ENCODE measurements around the gene FEM1B. TPM values are rescaled to one million over a fixed set of nuclear protein-coding genes. Genes with fewer than 3 reads are reported as not detected.
A peak's percentile ranks its signal among the peaks of the same experiment; 100 is the strongest.

The FEM1B gene
- total RNA-seq, 5 donors from 2014 or later (not counting 1 experiment from before 2014, with no cell fraction given) = 36.9 to 75.8 (median 55.3) TPM

- H3K4me1 ChIP-seq (ENCODE audit: control insufficient read depth in 1 of 2, extremely low read depth in 1 of 2, insufficient read depth in 2 of 2, low read length in 2 of 2) = peaks cover 0 to 4% of the 10 kb centered on the region in 2 experiments
- H3K36me3 ChIP-seq (ENCODE audit: control insufficient read depth in 2 of 2, extremely low read depth in 1 of 2, insufficient read depth in 1 of 2, low read length in 1 of 2) = no peaks in the 10 kb centered on the region
- H3K27me3 ChIP-seq (replicated peaks in 1 of 2; ENCODE audit: control insufficient read depth in 2 of 2, extremely low read depth in 1 of 2, insufficient read depth in 2 of 2, low read length in 1 of 2) = peaks cover 0 to 29% of the 10 kb centered on the region in 2 experiments
- no peak overlapping the region for H3K27ac Mint-ChIP-seq
- ChIA-PET POLR2A (no interaction called here), CTCF (interaction anchor here in 1 of 2 donors (0.7 kb wide), 1 partner anchor 15 kb away, joined by 3 read pairs; no protein-coding TSS in a partner anchor)
- peaks cover 2 to 8% (median 3%) of the 10 kb centered on the region in 3 donors for H3K4me1 Mint-ChIP-seq
- ATAC-seq (replicated peaks in 1 of 4) (no peak), DNase-seq (no peak)
- H3K9me3 Mint-ChIP-seq = no peaks in the 10 kb centered on the region
- no CpG with 5 or more reads among the region's 4 CpGs for WGBS (ENCODE audit: insufficient coverage)
- H3K4me3 Mint-ChIP-seq = no peak overlapping the region
- peaks cover 4 to 7% of the 10 kb centered on the region in 2 donors for H3K27me3 Mint-ChIP-seq
- no peak overlapping the region for H3K27ac ChIP-seq (ENCODE audit: low read length)
- H3K9me3 ChIP-seq = no peaks in the 10 kb centered on the region
- H3K36me3 Mint-ChIP-seq = no peaks in the 10 kb centered on the region
- H3K4me3 ChIP-seq (ENCODE audit: control insufficient read depth in 1 of 2, extremely low read depth in 1 of 2, low read length in 1 of 2) = no peak overlapping the region
Observed at GRCh38 chr15:68235022-68235421, 42.5 kb upstream of the FEM1B start.

GRCh38 chr15:68239025-68239424, 38.5 kb upstream of the FEM1B start:
- H3K9me3 ChIP-seq = no peaks in the 10 kb centered on the region
- ATAC-seq (replicated peaks in 1 of 4) (no peak), DNase-seq (no peak)
- no peaks in the 10 kb centered on the region for H3K4me1 ChIP-seq (ENCODE audit: control insufficient read depth in 1 of 2, extremely low read depth in 1 of 2, insufficient read depth in 2 of 2, low read length in 2 of 2)
- ChIA-PET POLR2A (no interaction called here), CTCF (no interaction called here)
- Mint-ChIP-seq H3K9me3 (peaks cover 3 to 17% (median 11%) of the 10 kb centered on the region in 3 donors), H3K27me3 (peaks cover 0 to 2% of the 10 kb centered on the region in 2 donors), H3K36me3 (no peaks in the 10 kb centered on the region), H3K4me3 (no peak overlapping the region), H3K27ac (no peak overlapping the region), H3K4me1 (no peaks in the 10 kb centered on the region)
- H3K27me3 ChIP-seq (replicated peaks in 1 of 2; ENCODE audit: control insufficient read depth in 2 of 2, extremely low read depth in 1 of 2, insufficient read depth in 2 of 2, low read length in 1 of 2) = peaks cover 0 to 9% of the 10 kb centered on the region in 2 experiments
- no peak overlapping the region for H3K27ac ChIP-seq (ENCODE audit: low read length)
- H3K36me3 ChIP-seq (ENCODE audit: control insufficient read depth in 2 of 2, extremely low read depth in 1 of 2, insufficient read depth in 1 of 2, low read length in 1 of 2) = no peaks in the 10 kb centered on the region
- H3K4me3 ChIP-seq (ENCODE audit: control insufficient read depth in 1 of 2, extremely low read depth in 1 of 2, low read length in 1 of 2) = no peak overlapping the region

GRCh38 chr15:68241088-68241935, 36.2 kb upstream of the FEM1B start:
- ATAC-seq (replicated peaks in 1 of 4) = no peak
- peaks cover 6% of the 10 kb centered on the region for H3K36me3 Mint-ChIP-seq
- H3K27me3 Mint-ChIP-seq = peaks cover 0 to 6% of the 10 kb centered on the region in 2 donors
- Histone ChIP-seq H3K27ac (ENCODE audit: low read length) (no peak overlapping the region), H3K9me3 (no peaks in the 10 kb centered on the region), H3K4me1 (ENCODE audit: control insufficient read depth in 1 of 2, extremely low read depth in 1 of 2, insufficient read depth in 2 of 2, low read length in 2 of 2) (no peaks in the 10 kb centered on the region), H3K36me3 (ENCODE audit: control insufficient read depth in 2 of 2, extremely low read depth in 1 of 2, insufficient read depth in 1 of 2, low read length in 1 of 2) (no peaks in the 10 kb centered on the region), H3K27me3 (replicated peaks in 1 of 2; ENCODE audit: control insufficient read depth in 2 of 2, extremely low read depth in 1 of 2, insufficient read depth in 2 of 2, low read length in 1 of 2) (no peaks in the 10 kb centered on the region), H3K4me3 (ENCODE audit: control insufficient read depth in 1 of 2, extremely low read depth in 1 of 2, low read length in 1 of 2) (no peak overlapping the region)
- WGBS (ENCODE audit: insufficient coverage) = 73% methylated on average over 3 of the region's 5 CpGs
- H3K4me3 Mint-ChIP-seq = no peak overlapping the region
- H3K4me1 Mint-ChIP-seq = no peaks in the 10 kb centered on the region
- DNase-seq = no peak
- POLR2A ChIA-PET = no interaction called here
- no peak overlapping the region for H3K27ac Mint-ChIP-seq
- CTCF ChIA-PET = interaction anchor here in 1 of 2 donors (0.6 kb wide), 1 partner anchor 9 kb away, joined by 3 read pairs; no protein-coding TSS in a partner anchor
- H3K9me3 Mint-ChIP-seq = peaks cover 11 to 26% (median 11%) of the 10 kb centered on the region in 3 donors

GRCh38 chr15:68244235-68244634, 33.3 kb upstream of the FEM1B start:
- ATAC-seq (replicated peaks in 1 of 4) (no peak), DNase-seq (no peak)
- Histone ChIP-seq H3K4me1 (ENCODE audit: control insufficient read depth in 1 of 2, extremely low read depth in 1 of 2, insufficient read depth in 2 of 2, low read length in 2 of 2) (no peaks in the 10 kb centered on the region), H3K4me3 (ENCODE audit: control insufficient read depth in 1 of 2, extremely low read depth in 1 of 2, low read length in 1 of 2) (no peak overlapping the region), H3K9me3 (no peaks in the 10 kb centered on the region), H3K27ac (ENCODE audit: low read length) (no peak overlapping the region), H3K36me3 (ENCODE audit: control insufficient read depth in 2 of 2, extremely low read depth in 1 of 2, insufficient read depth in 1 of 2, low read length in 1 of 2) (no peaks in the 10 kb centered on the region), H3K27me3 (replicated peaks in 1 of 2; ENCODE audit: control insufficient read depth in 2 of 2, extremely low read depth in 1 of 2, insufficient read depth in 2 of 2, low read length in 1 of 2) (no peaks in the 10 kb centered on the region)
- Mint-ChIP-seq H3K4me3 (no peak overlapping the region), H3K36me3 (peaks cover 6% of the 10 kb centered on the region), H3K4me1 (no peaks in the 10 kb centered on the region), H3K9me3 (peaks cover 11 to 26% (median 11%) of the 10 kb centered on the region in 3 donors), H3K27ac (no peak overlapping the region), H3K27me3 (peaks cover 10 to 14% of the 10 kb centered on the region in 2 donors)
- ChIA-PET CTCF (interaction anchor here in 1 of 2 donors (0.6 kb wide), 2 partner anchors 191 to 786 kb away, joined by 3 to 5 read pairs; no protein-coding TSS in a partner anchor), POLR2A (no interaction called here)
- no CpG with 5 or more reads among the region's 1 CpG for WGBS (ENCODE audit: insufficient coverage)

GRCh38 chr15:68249058-68249713, 28.4 kb upstream of the FEM1B start:
- Histone ChIP-seq H3K9me3 (no peaks in the 10 kb centered on the region), H3K36me3 (ENCODE audit: control insufficient read depth in 2 of 2, extremely low read depth in 1 of 2, insufficient read depth in 1 of 2, low read length in 1 of 2) (no peaks in the 10 kb centered on the region), H3K27ac (ENCODE audit: low read length) (no peak overlapping the region), H3K27me3 (replicated peaks in 1 of 2; ENCODE audit: control insufficient read depth in 2 of 2, extremely low read depth in 1 of 2, insufficient read depth in 2 of 2, low read length in 1 of 2) (peaks cover 0 to under 1% of the 10 kb centered on the region in 2 experiments), H3K4me1 (ENCODE audit: control insufficient read depth in 1 of 2, extremely low read depth in 1 of 2, insufficient read depth in 2 of 2, low read length in 2 of 2) (no peaks in the 10 kb centered on the region), H3K4me3 (ENCODE audit: control insufficient read depth in 1 of 2, extremely low read depth in 1 of 2, low read length in 1 of 2) (no peak overlapping the region)
- no peak overlapping the region for H3K27ac Mint-ChIP-seq
- H3K36me3 Mint-ChIP-seq = peaks cover 4% of the 10 kb centered on the region
- H3K4me3 Mint-ChIP-seq = no peak overlapping the region
- ChIA-PET POLR2A (no interaction called here), CTCF (interaction anchor here in 1 of 2 donors (0.6 kb wide), 1 partner anchor 10 kb away, joined by 3 read pairs; no protein-coding TSS in a partner anchor)
- peaks cover 13 to 14% of the 10 kb centered on the region in 2 donors for H3K27me3 Mint-ChIP-seq
- ATAC-seq (replicated peaks in 1 of 4) (no peak), DNase-seq (no peak)
- H3K4me1 Mint-ChIP-seq = peaks cover 0 to 6% (median 0%) of the 10 kb centered on the region in 3 donors
- WGBS (ENCODE audit: insufficient coverage) = no CpG with 5 or more reads among the region's 3 CpGs
- peaks cover 0 to 8% (median 6%) of the 10 kb centered on the region in 3 donors for H3K9me3 Mint-ChIP-seq

- Mint-ChIP-seq H3K9me3 (no peaks in the 10 kb centered on the region), H3K36me3 (no peaks in the 10 kb centered on the region), H3K4me3 (no peak overlapping the region), H3K4me1 (peaks cover 0 to 14% (median 4%) of the 10 kb centered on the region in 3 donors), H3K27ac (peak overlapping the region in 1 of 2 donors; percentile 8), H3K27me3 (peaks cover 3 to 10% of the 10 kb centered on the region in 2 donors)
- WGBS (ENCODE audit: insufficient coverage) = no CpG with 5 or more reads among the region's 7 CpGs
- Histone ChIP-seq H3K4me1 (ENCODE audit: control insufficient read depth in 1 of 2, extremely low read depth in 1 of 2, insufficient read depth in 2 of 2, low read length in 2 of 2) (peaks cover 0 to 14% of the 10 kb centered on the region in 2 experiments), H3K4me3 (ENCODE audit: control insufficient read depth in 1 of 2, extremely low read depth in 1 of 2, low read length in 1 of 2) (no peak overlapping the region), H3K27me3 (replicated peaks in 1 of 2; ENCODE audit: control insufficient read depth in 2 of 2, extremely low read depth in 1 of 2, insufficient read depth in 2 of 2, low read length in 1 of 2) (peaks cover 0 to 19% of the 10 kb centered on the region in 2 experiments), H3K27ac (ENCODE audit: low read length) (no peak overlapping the region), H3K36me3 (ENCODE audit: control insufficient read depth in 2 of 2, extremely low read depth in 1 of 2, insufficient read depth in 1 of 2, low read length in 1 of 2) (no peaks in the 10 kb centered on the region), H3K9me3 (no peaks in the 10 kb centered on the region)
- DNase-seq (peak in 18 of 35 experiments; percentile 9 to 75 (median 30)), ATAC-seq (replicated peaks in 1 of 4) (peak; percentile 45 to 67 (median 57))
- ChIA-PET CTCF (interaction anchor here (0.7 to 2.6 kb wide), 10 partner anchors 10 to 672 kb away, joined by 3 to 29 read pairs (median 6); partner anchors contain the start of gene FEM1B (in 1 of the 2)), POLR2A (interaction anchor here in 1 of 2 donors (0.6 kb wide), 2 partner anchors 25 to 39 kb away, joined by 3 to 4 read pairs; partner anchors contain the start of gene FEM1B)
Observed at GRCh38 chr15:68252925-68253534, 24.5 kb upstream of the FEM1B start.

Data from T-cell (primary cell).